Stimulated activated CD4-positive, alpha-beta T cell treated with anti-CD3 and anti-CD28 coated beads, Interleukin-2, amount 100 ng/mL, for 48 hours (primary cell): ENCODE results near the gene PTPRQ.
"Not testable (repeated sequence)": the region's sequence is repeated elsewhere in the genome, so short reads cannot be mapped to it uniquely, and the experiment has no call there.

Source experiments
- DNase-seq, 2 donors: peaks; one replicate each; pipeline ENCODE4 v3.0.0-alpha.2; 2020

The PTPRQ gene

DNA sequence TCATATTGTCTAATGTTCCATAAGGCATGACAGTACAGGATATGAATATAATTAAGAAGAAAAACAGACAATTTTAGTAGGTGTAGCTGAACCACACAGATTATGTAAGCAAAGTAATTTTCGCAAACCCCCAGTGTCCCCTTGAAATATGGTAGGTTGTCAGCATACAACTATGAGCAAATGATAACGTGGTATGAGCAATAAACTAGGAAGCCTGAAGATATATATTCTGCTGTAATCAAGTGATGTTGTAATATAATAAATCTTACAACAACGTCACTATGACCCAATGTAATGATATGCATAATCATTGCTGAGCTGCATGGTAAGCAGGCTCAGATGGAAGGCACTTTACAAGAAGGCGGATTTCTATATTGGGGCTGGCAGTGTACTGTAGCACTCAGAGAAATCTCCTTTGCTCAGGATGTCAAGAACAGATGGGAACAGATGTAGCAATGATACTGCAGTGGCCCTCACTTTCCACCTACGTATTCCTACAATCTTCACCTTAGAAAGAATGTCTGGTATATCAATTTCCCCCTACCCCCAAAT, 215.6 kb downstream of the PTPRQ start:
- no peak for DNase-seq

DNA sequence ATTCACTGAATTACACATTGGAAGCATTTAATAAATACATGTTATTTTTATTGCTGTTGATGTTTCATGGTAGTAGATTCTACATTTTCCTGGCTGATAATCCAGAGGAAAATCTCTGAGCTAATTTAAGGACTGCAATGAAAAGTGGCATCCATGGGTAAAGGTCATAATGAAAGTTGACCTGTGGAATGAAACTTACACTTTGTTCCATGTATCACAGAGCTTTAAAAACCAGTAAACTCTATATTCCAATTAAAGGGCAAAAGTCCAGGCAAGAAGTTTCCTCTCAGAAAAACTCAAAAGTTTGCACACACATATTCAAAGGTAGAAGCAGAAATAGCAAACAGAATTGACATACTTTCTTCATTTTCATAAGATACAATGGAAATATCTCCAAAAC, 218.6 kb downstream of the PTPRQ start:
- DNase-seq: no peak

- no peak for DNase-seq
Measured at GRCh38 chr12:80670214-80670613, 226.2 kb downstream of the PTPRQ start.

DNA sequence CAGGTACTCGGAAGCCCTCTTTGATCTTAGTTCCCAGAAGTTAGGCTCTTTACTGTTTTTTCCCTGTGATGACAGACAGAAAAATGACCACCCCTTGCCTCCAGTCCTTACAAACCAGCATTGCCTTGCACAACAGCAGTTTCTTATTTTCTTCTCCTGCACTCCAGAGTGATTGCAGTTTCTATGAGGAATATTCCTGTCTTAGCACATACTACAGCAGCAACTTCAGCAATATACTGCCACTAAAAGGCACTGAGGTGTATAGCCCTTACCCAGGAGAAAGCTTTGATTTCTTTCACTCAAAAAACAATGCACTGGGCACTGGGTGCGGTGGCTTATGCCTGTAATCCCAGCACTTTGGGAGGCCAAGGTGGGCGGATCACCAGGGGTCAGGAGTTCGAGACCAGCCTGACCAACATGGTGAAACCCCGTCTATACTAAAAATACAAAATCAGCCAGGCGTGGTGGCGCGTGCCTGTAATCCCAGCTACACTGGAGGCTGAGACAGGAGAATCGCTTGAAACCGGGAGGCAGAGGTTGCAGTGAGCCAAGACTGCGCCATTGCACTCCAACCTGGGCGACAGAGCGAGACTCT, 232.1 kb downstream of the PTPRQ start:
- DNase-seq: not testable (repeated sequence)

- no peak for DNase-seq
Measured at GRCh38 chr12:80676856-80677255, 232.8 kb downstream of the PTPRQ start.

- no peak for DNase-seq
Measured at GRCh38 chr12:80677994-80678393, 234.0 kb downstream of the PTPRQ start.

DNA sequence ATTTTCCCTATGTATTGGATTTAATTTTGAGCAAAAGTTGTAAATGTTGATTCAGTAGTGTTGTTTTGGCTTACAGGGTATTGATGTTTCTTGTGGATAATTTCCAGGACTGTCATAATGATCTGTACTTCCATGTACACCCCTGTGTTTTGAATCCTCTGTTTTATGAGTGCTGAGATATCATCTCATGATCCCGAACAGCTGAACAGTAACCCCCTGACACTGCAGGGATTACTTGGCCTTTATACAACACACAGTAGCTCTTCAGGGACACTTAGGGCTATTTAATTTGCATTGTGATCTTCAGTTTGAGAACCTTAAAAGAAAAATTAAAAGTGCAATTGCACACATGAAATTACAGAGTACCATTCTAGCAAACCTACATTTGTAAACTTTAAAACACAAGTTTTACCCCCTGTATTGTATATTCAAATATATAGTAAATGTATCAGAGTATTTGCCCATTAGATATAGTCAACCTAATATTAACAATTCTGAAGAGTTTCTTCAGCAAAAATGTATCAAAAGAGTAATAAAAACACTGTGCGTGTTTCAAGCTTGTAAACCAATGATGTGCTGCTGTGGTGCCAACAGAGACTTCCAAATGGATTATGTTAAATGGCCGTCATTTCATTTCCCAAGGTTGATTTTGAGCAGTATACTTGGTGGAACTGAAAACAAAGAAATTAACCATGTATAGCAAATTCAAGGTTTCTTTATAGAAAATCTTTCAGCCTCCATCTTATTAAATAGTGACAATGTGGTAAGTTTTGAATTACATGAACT, 235.5 kb downstream of the PTPRQ start:
- no peak for DNase-seq

DNA sequence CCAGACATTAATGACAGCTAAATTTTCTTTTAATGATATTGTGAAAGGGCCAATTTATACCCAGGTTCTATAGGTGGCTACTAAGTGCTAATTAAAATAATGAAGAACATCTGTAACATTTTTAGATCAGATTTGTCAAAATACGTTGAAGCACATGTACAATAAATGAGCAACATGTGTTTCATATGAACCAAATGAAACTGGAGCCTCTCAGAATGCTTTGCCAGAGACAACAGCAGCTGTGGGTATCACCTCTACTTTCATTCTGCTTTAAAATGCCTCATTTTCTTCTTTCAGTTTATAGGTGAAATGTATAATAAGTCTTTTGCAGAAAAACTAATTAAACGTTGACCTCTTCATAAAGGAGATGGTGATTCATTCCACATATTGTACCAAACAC, 237.3 kb downstream of the PTPRQ start:
- no peak for DNase-seq

DNA sequence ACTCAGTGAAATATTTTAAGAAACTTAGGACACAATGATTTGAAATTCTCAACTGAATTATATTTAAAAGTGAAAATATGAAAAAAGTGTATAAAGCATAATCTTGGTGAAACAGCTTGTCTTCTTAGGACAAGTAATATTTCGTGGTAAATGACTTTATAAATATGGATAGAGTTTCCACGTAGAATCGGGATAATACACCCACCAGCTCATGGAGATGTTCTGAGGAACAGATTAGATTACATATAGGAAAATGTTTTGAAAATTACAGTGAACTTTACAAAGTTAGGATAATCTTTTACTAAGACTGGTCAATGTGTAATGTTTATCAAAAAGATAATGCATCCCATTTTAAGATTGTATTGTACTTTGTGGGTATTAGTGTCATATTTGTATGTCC, 237.8 kb downstream of the PTPRQ start:
- DNase-seq: no peak

DNA sequence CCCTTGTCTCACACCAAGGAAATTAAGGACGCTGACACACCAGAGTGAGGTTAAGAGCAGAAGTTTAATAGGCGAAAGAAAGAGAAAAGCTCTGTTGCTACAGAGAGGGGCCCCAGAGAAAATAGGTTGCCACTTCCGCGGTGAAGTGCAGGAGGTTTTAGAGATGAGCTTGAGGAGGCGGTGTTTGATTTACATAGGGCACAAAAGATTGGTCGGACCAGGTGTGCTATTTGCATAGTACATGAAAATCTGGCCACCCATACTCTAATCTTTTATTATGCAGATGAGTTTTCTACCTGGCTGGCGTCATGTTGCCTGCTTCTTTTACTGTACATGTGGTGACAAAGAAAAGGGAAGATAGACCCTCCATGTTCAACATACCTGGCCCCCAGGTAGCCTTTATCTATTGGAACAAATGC, 240.1 kb downstream of the PTPRQ start:
- DNase-seq: no peak

- DNase-seq: no peak
Measured at GRCh38 chr12:80690090-80690489, 246.1 kb downstream of the PTPRQ start.

GRCh38 chr12:80690513-80690912, 246.5 kb downstream of the PTPRQ start:
- DNase-seq: no peak

DNA sequence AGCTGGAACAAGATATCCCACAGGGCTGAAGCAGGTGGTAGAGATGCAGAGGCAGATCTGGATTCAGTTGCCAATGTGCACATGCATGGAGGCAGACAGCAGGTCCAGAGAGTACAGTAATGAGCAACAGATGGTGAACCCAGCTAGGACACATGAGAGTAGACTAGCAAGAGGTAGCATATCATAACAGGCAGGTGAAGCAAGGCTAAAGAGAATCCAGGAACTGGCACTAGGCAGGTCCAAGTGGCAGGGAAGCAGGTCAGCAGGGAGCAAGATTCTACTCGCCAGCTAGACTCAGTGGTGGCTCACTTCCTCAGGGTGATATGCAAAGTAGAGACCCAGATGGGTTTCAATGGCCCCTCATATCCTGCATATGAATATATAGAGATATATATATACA, 248.1 kb downstream of the PTPRQ start:
- no peak for DNase-seq

DNA sequence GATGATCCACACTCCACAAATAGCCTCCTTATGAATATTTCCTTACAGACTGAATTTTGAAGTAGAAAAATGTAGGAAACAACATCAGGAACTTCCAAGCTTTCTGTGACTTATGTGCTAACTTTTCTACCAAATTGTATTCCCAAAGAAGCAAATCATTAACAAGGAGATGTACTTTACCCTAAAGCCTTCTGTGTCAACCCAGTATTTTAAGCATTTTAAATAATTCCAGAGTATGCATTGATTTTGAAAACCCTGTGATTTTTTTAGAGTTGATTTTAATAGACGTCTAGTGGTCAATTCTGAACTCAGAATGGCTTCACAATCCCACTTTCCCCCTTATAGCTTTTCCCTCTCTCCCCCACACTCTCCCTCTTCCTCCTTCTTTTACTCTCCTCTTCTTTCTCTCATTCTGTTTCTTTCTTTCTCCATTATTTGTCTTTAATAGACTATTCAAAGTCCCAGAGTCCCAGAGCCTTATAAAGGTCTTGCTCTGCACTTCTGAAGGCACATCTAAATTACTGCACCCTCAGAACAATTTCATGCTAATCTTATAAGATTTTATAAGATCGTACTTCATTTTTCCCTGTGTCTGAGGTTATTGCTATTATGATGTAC, 253.3 kb downstream of the PTPRQ start:
- DNase-seq: no peak

DNA sequence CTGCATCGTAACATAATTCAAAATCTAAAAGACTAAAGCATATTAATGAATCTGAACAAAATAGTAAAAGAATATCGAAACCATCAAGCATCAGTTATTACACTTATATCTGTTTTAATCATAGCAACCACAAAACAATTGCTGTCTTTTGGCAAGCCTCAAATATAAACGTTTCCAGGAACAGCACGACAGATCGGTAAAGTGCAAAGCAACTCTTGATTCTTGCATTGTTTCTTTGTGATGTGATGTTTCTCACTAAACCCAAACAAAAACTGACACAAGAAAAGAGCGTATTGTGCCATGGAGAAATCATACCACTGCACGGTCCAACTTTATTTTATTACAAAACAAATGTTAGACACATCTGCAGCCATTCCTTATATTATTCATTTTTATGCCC, 254.2 kb downstream of the PTPRQ start:
- DNase-seq: no peak

GRCh38 chr12:80698847-80699542, 255.0 kb downstream of the PTPRQ start:
- DNase-seq: no peak

DNA sequence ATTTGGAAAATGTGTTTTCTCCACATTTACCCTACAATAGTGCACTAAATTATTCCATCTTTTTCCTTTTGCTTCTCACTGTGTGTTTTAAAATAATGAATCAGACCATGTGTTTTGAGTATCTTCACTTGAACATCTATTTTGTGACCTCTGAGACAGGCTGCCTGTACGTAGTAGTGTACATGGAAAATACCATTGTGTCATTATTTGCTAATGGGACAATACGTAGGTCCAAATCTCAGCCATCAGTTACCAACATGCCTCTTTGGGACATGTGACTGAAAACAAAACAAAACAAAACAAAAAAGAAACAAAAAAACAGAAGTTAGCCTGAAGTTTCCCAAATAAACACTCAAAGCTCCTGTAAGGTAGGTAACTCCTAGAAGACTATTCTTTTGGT, 256.3 kb downstream of the PTPRQ start:
- no peak for DNase-seq

DNA sequence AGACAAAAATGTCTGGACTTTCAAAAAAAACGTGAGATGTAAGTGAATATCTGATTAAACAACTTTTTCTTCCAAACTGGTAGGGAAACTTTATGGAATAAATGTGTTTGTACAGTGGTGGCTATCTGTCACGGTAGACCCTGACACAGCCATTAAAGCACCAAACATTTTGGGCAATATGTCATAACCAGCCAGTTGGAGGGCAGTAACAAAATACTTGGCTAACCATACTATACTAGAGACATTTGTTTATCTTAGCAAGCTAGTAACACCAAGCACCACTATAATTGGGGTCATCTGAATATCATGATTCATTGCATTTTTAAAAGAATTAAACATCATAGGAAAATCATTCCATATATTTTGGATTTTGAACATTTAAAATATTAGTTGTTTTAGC, 257.4 kb downstream of the PTPRQ start:
- DNase-seq: no peak

DNA sequence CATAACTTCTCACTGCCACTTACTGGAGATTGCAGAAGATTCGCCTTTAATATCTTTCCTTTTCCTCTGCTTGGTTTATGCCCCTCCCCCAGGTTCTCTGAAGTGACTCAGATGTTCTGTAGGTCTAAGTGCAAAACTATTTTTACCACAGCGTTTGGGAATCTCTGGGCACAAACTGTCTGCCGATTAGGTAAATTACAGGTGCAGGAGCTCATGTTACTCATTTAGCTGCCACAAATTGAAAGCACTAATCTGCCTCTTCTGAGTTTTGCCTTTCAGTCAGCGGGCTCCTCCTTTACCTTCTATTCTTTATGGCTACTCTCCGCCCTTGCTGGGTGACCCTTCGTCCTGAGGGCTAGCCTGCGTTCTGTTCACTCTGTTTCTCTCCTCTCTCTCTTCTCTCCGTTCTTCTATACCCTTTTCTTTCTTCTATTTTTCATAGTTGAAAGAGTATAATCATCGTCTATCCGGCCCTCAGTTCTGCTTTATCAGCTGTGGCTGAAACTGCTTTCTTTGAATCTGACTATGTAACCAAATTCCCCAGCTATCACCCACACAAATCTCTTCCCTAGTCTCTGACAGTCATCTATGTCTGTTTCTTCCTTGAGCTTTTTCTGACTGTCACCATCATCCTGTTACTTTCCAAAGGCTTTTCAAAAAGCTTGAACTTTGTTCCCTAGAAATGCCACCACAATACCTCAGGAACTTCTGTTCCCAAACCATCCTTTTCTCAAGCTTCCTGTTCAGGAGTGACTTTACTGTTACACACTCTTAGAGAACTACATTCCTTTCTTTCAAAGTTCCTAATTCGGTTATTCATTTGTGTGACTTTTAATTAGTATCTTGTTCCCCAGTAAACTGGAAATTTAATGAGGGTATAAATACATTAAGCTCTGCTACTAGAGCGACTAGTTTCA, 259.1 kb downstream of the PTPRQ start:
- no peak for DNase-seq

- DNase-seq: no peak
Measured at GRCh38 chr12:80704420-80704819, 260.4 kb downstream of the PTPRQ start.

GRCh38 chr12:80707126-80707829, 263.2 kb downstream of the PTPRQ start, which contains the start of gene MYF6:
Gene MYF6, plus strand, starts transcription at chr12:80707634. Its CDS starts 86 bp downstream, at chr12:80707720.
- no peak for DNase-seq
